Ovary (tissue), 3 donors: ENCODE results near the gene SAMD4A.

Source experiments
- CTCF ChIP-seq, 3 donors: fragments of 450-650 bp in 2 of 3; fragments of 200-600 bp in 1 of 3; IDR thresholded peaks; one replicate each; pipeline versions ENCODE4 v1.5.1 to v1.8.0; 2016 to 2022; ENCODE audit warnings: antibody characterized with exemption in 3 of 3, mild to moderate bottlenecking in 1 of 3
- EP300 ChIP-seq: sonication (generic); formaldehyde crosslinking; IDR thresholded peaks from one replicate; pipeline ENCODE4 v1.6.1; 2017; ENCODE audit warnings: antibody characterized with exemption
- POLR2A ChIP-seq: fragments of 450-650 bp; IDR thresholded peaks from one replicate; pipeline ENCODE4 v1.6.1; 2017; ENCODE audit warnings: antibody characterized with exemption, mild to moderate bottlenecking, moderate library complexity
- donor health status: DM: no; HTN: no; CAD: no.

GRCh38 chr14:54682578-54682977, 115.7 kb downstream of the SAMD4A start:
- TF ChIP-seq CTCF (IDR thresholded peaks at IDR 0.05), result no peak
- no peak for TF ChIP-seq EP300
- no peak for TF ChIP-seq POLR2A
